WI38 (cell line): ENCODE results near the gene ART1.

ENCODE experiments used
- H3K4me3 ChIP-seq: 2 replicates; pipeline ENCODE4 v1.5.1; 2011; ENCODE audit warnings: low read depth, mild to moderate bottlenecking, control low read depth, low read length
- TF ChIP-seq, protein P1 (sequence below): IDR thresholded peaks from 2 replicates; pipeline ENCODE4 v1.5.1; 2012; ENCODE audit warnings: low read depth, mild to moderate bottlenecking, control low read depth, low read length

The ART1 gene

DNA sequence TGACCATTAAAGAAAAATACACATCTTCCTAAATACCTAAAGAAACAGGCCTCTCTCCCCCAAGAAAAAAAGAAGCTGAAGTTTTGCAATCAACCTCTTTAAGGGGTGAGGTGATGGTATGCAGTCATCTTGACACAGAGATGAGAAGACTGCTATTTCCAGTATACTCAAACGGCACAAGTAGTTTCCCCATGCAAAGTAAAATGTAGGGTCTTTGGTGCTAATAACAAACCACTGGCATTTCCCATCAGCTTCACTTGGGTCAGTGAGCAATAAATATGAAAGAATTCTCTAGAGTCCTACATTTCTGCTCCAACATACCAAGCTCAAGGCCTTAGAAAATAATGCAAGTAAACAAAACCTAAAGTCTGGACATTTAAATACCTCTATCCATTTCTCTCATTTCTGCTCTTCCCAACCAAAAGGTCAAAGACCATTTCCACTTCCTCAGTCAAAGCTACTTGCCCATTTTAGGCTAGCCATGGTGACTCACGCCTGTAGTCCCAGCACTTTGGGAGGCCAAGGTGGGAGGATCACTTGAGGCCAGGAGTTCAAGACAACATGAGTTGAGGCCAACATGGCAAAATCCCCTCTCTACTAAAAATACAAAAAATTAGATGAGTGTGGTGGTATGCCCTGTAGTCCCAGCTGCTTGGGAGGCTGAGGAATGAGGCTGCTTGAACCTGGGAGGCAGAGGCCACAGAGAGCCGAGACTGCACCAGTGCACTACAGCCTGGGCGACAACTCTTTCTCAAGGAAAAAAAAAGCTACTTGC is 65.7 kb downstream of the ART1 start:
- no peak overlapping the region for H3K4me3 ChIP-seq
- TF ChIP-seq, protein P1, sequence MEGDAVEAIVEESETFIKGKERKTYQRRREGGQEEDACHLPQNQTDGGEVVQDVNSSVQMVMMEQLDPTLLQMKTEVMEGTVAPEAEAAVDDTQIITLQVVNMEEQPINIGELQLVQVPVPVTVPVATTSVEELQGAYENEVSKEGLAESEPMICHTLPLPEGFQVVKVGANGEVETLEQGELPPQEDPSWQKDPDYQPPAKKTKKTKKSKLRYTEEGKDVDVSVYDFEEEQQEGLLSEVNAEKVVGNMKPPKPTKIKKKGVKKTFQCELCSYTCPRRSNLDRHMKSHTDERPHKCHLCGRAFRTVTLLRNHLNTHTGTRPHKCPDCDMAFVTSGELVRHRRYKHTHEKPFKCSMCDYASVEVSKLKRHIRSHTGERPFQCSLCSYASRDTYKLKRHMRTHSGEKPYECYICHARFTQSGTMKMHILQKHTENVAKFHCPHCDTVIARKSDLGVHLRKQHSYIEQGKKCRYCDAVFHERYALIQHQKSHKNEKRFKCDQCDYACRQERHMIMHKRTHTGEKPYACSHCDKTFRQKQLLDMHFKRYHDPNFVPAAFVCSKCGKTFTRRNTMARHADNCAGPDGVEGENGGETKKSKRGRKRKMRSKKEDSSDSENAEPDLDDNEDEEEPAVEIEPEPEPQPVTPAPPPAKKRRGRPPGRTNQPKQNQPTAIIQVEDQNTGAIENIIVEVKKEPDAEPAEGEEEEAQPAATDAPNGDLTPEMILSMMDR, result no peak

DNA sequence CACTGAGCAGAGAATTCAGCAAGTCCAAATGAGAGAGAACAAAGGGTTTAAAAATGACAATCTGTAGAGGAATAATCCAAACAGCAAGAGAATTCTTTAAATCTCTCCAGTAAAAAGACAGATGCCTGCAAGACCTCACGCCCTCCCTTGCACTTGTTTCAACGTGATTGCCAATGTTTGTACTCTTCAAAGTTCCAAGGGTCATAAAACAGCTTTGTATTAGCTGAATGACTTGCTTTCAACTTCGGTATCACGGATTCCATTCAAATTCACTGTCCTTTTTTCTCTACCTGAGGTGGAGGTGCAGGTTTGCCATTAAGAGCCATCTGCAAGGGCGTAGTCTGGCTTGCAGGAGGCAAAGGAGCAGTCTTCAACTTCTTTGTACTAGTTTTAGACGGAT is 67.3 kb downstream of the ART1 start:
- H3K4me3 ChIP-seq, result no peak overlapping the region
- TF ChIP-seq, protein P1, result no peak
